Measurements from ENCODE around the gene YTHDC1. TPM values are rescaled to one million over a fixed set of nuclear protein-coding genes. Genes with fewer than 3 reads are reported as not detected.
"Not testable (repeated sequence)": the region's sequence is repeated elsewhere in the genome, so short reads cannot be mapped to it uniquely, and the experiment has no call there.

YTHDC1 gene
- 77.1 and 80.5 TPM in 2 replicates for total RNA-seq

GRCh38 chr4:68349649-68350360, at the start of gene YTHDC1:
TSS of gene YTHDC1 (minus strand) at chr4:68350090. CDS start at chr4:68349753, 337 bp downstream.
- intact Hi-C loops (cut with micrococcal nuclease), result loop anchor here (1.0 to 10.0 kb wide), 6 partner anchors 15 to 805 kb away; partner anchors contain the start of genes CENPC and UBA6

GRCh38 chr4:68399306-68399705, 49.4 kb upstream of the YTHDC1 start:
- intact Hi-C loops (cut with micrococcal nuclease), result no loop called here

GRCh38 chr4:68396756-68397155, 46.9 kb upstream of the YTHDC1 start:
- intact Hi-C loops (cut with micrococcal nuclease), result no loop called here

- intact Hi-C loops (cut with micrococcal nuclease), result no loop called here
Measured at GRCh38 chr4:68391436-68391835, 41.5 kb upstream of the YTHDC1 start.

- intact Hi-C loops (cut with micrococcal nuclease), result no loop called here
Measured at GRCh38 chr4:68390205-68390935, 40.5 kb upstream of the YTHDC1 start.

GRCh38 chr4:68389386-68389913, 39.6 kb upstream of the YTHDC1 start:
- intact Hi-C loops (cut with micrococcal nuclease), result not testable (repeated sequence)

GRCh38 chr4:68388347-68388865, 38.5 kb upstream of the YTHDC1 start:
- intact Hi-C loops (cut with micrococcal nuclease), result no loop called here

GRCh38 chr4:68385267-68385666, 35.4 kb upstream of the YTHDC1 start:
- intact Hi-C loops (cut with micrococcal nuclease), result no loop called here

- intact Hi-C loops (cut with micrococcal nuclease), result no loop called here
Measured at GRCh38 chr4:68383115-68383514, 33.2 kb upstream of the YTHDC1 start.

GRCh38 chr4:68378226-68378625, 28.3 kb upstream of the YTHDC1 start:
- intact Hi-C loops (cut with micrococcal nuclease), result loop anchor here (5.0 kb wide), 2 partner anchors 36 to 201 kb away; no protein-coding TSS in a partner anchor

GRCh38 chr4:68375667-68376559, 26.0 kb upstream of the YTHDC1 start:
- intact Hi-C loops (cut with micrococcal nuclease), result loop anchor here (1.0 to 5.0 kb wide), 4 partner anchors 34 to 387 kb away; no protein-coding TSS in a partner anchor

- intact Hi-C loops (cut with micrococcal nuclease), result loop anchor here (1.0 to 5.0 kb wide), 2 partner anchors 23 to 64 kb away; partner anchors contain the start of gene YTHDC1
Measured at GRCh38 chr4:68373513-68373912, 23.6 kb upstream of the YTHDC1 start.

- intact Hi-C loops (cut with micrococcal nuclease), result loop anchor here (5.0 kb wide), 1 partner anchor 65 kb away; no protein-coding TSS in a partner anchor
Measured at GRCh38 chr4:68372588-68372987, 22.7 kb upstream of the YTHDC1 start.

GRCh38 chr4:68369142-68369805, 19.4 kb upstream of the YTHDC1 start:
- intact Hi-C loops (cut with micrococcal nuclease), result no loop called here

GRCh38 chr4:68368691-68369131, 18.8 kb upstream of the YTHDC1 start:
- intact Hi-C loops (cut with micrococcal nuclease), result no loop called here

- intact Hi-C loops (cut with micrococcal nuclease), result no loop called here
Measured at GRCh38 chr4:68367835-68368234, 17.9 kb upstream of the YTHDC1 start.

- intact Hi-C loops (cut with micrococcal nuclease), result no loop called here
Measured at GRCh38 chr4:68366600-68366999, 16.7 kb upstream of the YTHDC1 start.

GRCh38 chr4:68365068-68365467, 15.2 kb upstream of the YTHDC1 start:
- intact Hi-C loops (cut with micrococcal nuclease), result no loop called here

GRCh38 chr4:68361146-68361589, 11.3 kb upstream of the YTHDC1 start:
- intact Hi-C loops (cut with micrococcal nuclease), result no loop called here

All from T-helper 2 cell treated with Interferon-gamma antibody and Interleukin-4, amounts not matched to agents 100 ng/mL and 5 ng/mL, for 36 hours (primary cell).